Measurements from ENCODE around the gene ANKRD52.

GRCh38 chr12:56219840-56220239 is 38.3 kb downstream of the ANKRD52 start:
- TF ChIP-seq STAT1 (conservative IDR thresholded peaks at IDR 0.05) (no peak), CTCF (IDR thresholded peaks at IDR 0.05 in 2 of 3, conservative IDR thresholded peaks at IDR 0.05 in 1 of 3; ENCODE audit: control insufficient read depth in 2 of 3, extremely low read depth in 1 of 3, insufficient read depth in 1 of 3, low read depth in 3 of 3, low read length in 3 of 3) (no peak), RELA (IDR thresholded peaks at IDR 0.05; ENCODE audit: borderline replicate concordance, partially characterized antibody) (no peak), ZNF274 (IDR thresholded peaks at IDR 0.05; ENCODE audit: insufficient read depth, insufficient read length) (no peak), NR2C1 (IDR thresholded peaks at IDR 0.05) (no peak), NRF1 (conservative IDR thresholded peaks at IDR 0.05; ENCODE audit: low read depth, low read length) (no peak), CUX1 (IDR thresholded peaks at IDR 0.05; ENCODE audit: insufficient replicate concordance, low read depth, low read length) (no peak), JUNB (IDR thresholded peaks at IDR 0.05) (no peak), MAX (IDR thresholded peaks at IDR 0.05; ENCODE audit: low read depth, low read length) (no peak), TARDBP (IDR thresholded peaks at IDR 0.05; ENCODE audit: borderline replicate concordance) (no peak), POLR2AphosphoS2 (IDR thresholded peaks at IDR 0.05; ENCODE audit: low read depth, low read length) (no peak)

All from GM12878 (cell line).